ENCODE data around the gene CXCL11.

CXCL11 gene

GRCh38 chr4:76017056-76017686 lies 18.7 kb downstream of the CXCL11 start:
- DNase-seq (ENCODE audit: extremely low read depth, insufficient read length) = no peak
- Histone ChIP-seq H3K27me3 (replicated peaks; ENCODE audit: control insufficient read depth, insufficient read depth, low read length) (no peaks in the 10 kb centered on the region), H3K36me3 (ENCODE audit: control insufficient read depth, insufficient read depth, low read length) (no peaks in the 10 kb centered on the region), H3K4me3 (replicated peaks; ENCODE audit: low read depth, low read length) (no peak overlapping the region)
- no peak for TF ChIP-seq CTCF (IDR thresholded peaks at IDR 0.05; ENCODE audit: insufficient read depth, low read length, poor library complexity, severe bottlenecking)

- Histone ChIP-seq H3K27me3 (replicated peaks; ENCODE audit: control insufficient read depth, insufficient read depth, low read length) (no peaks in the 10 kb centered on the region), H3K4me3 (replicated peaks; ENCODE audit: low read depth, low read length) (no peak overlapping the region), H3K36me3 (ENCODE audit: control insufficient read depth, insufficient read depth, low read length) (no peaks in the 10 kb centered on the region)
- TF ChIP-seq CTCF (IDR thresholded peaks at IDR 0.05; ENCODE audit: insufficient read depth, low read length, poor library complexity, severe bottlenecking) = no peak
- peak; percentile 73 for DNase-seq (ENCODE audit: extremely low read depth, insufficient read length)
These were observed 19.5 kb downstream of the CXCL11 start for GRCh38 chr4:76016393-76016792.

- H3K36me3 ChIP-seq (ENCODE audit: control insufficient read depth, insufficient read depth, low read length) = no peaks in the 10 kb centered on the region
- H3K4me3 ChIP-seq (replicated peaks; ENCODE audit: low read depth, low read length) = no peak overlapping the region
- no peaks in the 10 kb centered on the region for H3K27me3 ChIP-seq (replicated peaks; ENCODE audit: control insufficient read depth, insufficient read depth, low read length)
- DNase-seq (ENCODE audit: extremely low read depth, insufficient read length) = no peak
- no peak for TF ChIP-seq CTCF (IDR thresholded peaks at IDR 0.05; ENCODE audit: insufficient read depth, low read length, poor library complexity, severe bottlenecking)
These were observed 22.3 kb downstream of the CXCL11 start for GRCh38 chr4:76013540-76013939.

- Histone ChIP-seq H3K4me3 (replicated peaks; ENCODE audit: low read depth, low read length) (no peak overlapping the region), H3K36me3 (ENCODE audit: control insufficient read depth, insufficient read depth, low read length) (no peaks in the 10 kb centered on the region), H3K27me3 (replicated peaks; ENCODE audit: control insufficient read depth, insufficient read depth, low read length) (no peaks in the 10 kb centered on the region)
- TF ChIP-seq CTCF (IDR thresholded peaks at IDR 0.05; ENCODE audit: insufficient read depth, low read length, poor library complexity, severe bottlenecking) = no peak
- DNase-seq (ENCODE audit: extremely low read depth, insufficient read length) = no peak
These were observed 23.5 kb downstream of the CXCL11 start for GRCh38 chr4:76012388-76012801.

- TF ChIP-seq CTCF (IDR thresholded peaks at IDR 0.05; ENCODE audit: insufficient read depth, low read length, poor library complexity, severe bottlenecking) = no peak
- Histone ChIP-seq H3K4me3 (replicated peaks; ENCODE audit: low read depth, low read length) (no peak overlapping the region; the same call in 1 of the 2 replicates), H3K27me3 (replicated peaks; ENCODE audit: control insufficient read depth, insufficient read depth, low read length) (no peaks in the 10 kb centered on the region), H3K36me3 (ENCODE audit: control insufficient read depth, insufficient read depth, low read length) (no peaks in the 10 kb centered on the region)
- peak; percentile 59 for DNase-seq (ENCODE audit: extremely low read depth, insufficient read length)
These were observed 24.0 kb downstream of the CXCL11 start for GRCh38 chr4:76011700-76012387.
